ENCODE measurements around the gene DHRS4L2.

Gene DHRS4L2

GRCh38 chr14:24053548-24054323, 65.0 kb downstream of the DHRS4L2 start:
- no peak for DNase-seq (ENCODE audit: low read depth)

- DNase-seq (ENCODE audit: low read depth), result no peak
These were observed 65.6 kb downstream of the DHRS4L2 start for GRCh38 chr14:24054324-24054641.

GRCh38 chr14:24054646-24055045, 65.9 kb downstream of the DHRS4L2 start:
- no peak for DNase-seq (ENCODE audit: low read depth)

Data from activated T-cell treated with anti-CD3 and anti-CD28 coated beads for 1 hour (primary cell).